Measurements from ENCODE around the gene SSTR3.

SSTR3 gene

DNA sequence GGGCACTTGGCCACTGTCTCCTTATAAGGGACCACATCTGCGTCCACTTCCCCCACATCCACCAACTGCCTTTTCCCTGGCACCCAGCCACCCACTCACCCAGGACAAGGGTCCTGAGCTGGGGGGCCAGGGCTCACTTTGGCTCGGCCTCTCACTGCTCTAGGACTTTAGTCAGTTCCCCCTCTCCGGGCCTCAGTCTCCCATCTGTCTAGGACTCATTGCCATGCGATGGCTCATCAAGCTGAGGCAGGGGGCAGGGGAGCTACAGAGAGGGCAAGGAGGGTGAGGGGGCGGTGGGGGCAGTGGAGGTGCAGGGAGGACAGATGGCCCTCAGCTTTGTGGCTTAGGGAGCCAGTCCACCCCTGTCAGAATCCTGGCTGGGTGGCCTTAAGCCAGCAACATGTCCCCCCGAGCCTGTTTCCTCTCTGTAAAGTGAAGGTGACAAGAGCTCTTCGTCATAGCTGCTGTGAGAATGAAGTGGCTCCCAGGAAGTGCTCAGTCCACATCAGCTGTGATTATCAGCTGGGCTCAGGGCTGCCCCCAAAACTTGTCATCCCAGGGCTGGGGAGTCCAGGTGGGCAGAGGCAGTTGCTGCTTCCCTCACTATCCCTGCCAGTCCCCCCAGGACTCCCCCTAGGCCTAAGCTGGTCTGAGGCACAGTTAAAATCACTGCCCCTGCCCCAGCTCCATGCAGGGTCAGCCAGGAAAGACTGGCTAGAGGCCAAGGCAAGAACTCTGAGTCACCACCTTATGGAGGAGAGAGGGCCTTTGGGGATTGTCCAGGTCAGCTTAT lies 16.9 kb upstream of the SSTR3 start:
- DNase-seq (ENCODE audit: low read depth) = no peak

DNA sequence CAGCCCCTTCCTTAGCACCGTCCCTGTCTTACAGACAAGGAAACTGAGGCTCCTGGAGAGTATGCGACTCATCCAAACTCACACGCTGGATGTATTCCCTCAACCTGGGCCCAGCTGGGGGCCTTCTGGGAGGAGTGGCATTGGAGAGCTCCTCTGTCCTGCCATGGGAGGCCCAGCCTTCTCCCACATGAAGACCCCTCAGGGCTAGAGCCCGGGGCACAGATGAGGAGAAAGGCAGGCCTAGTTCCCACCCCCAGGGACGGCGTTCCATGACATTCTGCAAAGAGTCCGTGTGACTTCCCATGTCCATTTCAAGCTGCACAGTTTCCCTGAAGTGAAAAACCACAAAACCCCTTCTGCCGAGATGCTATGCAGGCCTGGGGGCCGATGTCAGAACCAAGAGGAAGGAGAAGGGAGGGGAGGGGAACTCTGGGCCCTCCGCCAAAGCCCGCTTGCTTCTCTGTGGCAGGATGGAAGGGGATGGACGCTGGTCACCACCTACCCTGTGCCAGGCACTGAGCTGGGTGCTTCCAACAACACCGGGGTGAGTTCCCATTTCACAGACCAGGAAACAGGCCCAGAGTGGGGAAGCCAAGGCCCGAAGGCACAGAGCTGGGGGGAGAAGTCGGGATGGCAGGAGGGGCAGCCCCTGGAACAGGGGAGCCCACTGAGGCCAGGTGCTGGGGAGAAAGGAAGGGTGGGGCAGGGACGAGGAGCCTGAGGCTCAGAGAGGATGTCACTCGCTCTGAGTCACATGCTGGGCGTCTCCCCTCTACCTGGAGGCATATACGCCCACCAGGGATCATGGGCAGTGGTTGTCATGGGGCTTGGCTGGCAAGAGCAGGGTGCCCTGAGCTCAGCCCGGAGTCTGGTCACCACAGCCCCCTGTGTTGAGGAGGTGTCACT lies 16.1 kb upstream of the SSTR3 start:
- DNase-seq (ENCODE audit: low read depth) = no peak

DNA sequence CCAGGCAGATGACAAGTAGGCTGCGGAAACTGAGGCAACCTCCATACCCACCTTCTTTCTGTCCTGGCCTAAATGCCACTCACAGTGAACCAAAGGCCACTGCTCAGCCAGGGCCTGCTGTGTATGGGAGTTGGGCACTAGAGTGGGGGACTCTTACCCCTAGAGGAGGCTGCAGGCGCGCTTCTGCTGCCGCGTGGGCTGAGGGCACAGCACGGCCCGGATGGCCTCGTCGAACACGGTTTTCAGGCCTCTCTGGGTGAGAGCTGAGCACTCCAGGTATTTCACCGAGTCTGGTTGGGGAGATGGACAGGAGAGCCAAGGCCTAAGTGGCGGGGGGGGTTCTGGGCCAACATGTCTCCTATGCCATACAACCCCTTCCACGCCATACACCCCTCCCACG lies 14.2 kb upstream of the SSTR3 start:
- DNase-seq (ENCODE audit: low read depth) = no peak

DNA sequence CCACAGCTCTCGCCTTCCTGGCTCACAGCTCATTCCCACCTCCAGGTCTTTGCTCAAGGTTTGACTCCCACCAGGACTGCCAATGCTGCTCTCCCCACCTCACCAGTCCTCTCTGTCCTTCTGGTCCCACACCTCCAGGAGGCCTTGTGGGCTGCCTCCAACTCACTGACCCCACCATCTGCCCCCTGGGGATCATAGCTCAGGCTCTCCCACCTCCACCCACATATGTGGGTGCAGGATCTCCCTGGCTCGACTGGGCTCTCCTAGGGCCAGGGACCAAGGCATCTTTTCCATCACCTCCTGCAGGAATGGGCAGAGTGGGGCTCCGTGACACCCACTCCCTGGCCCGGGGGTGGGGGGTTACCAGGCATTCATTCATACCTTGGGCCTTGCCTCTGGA lies 13.8 kb upstream of the SSTR3 start:
- DNase-seq (ENCODE audit: low read depth) = no peak

DNA sequence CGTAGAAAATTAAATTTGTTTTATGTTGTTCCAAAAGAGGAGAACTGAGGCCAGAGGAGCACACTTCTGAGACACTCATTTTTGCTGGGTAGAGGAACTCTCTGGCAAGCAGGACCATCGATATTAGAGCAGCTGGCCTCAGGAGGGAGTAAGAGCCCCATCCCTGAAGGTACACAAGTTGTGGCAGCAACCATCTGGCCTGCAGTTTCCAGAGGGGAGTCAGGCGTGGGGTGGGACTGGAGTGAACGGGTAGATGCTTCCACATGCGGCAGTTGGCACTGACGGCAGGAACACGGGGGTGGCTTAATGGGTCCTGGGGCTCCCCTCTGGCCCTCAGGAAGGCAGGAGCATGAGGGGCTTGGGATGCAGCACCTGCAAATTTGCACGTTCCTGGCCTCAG lies 13.2 kb upstream of the SSTR3 start:
- DNase-seq (ENCODE audit: low read depth) = no peak

DNA sequence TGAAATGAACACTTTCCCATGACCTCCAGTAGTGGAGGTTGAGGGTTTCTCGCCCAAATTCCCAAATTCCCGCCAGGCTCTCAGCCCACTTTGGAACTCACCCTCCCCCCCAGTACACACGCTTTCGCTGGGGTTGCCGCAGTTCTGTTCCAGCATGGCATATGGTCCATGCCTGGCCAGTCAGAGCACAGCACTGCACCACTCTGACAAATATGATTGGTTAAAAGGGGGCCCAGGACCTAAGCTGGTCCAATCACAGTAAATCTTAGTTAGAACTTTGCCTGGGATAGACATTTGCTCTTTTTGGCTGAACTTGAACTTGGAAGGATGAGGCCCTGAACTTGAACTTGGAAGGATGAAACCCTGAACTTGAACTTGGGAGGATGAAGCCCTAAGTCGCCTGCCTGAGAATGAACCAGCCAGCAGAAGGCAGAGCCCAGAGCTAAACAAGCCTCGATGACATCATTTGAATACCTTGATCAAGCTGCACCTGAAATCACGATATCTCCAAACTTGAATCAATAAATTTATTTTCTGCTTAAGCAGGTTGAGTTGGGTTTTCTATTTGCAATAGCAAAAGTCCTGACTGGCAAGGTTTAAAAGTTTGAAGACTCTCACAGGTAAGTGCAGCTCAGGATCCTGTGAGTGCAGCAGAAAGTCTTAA lies 12.6 kb upstream of the SSTR3 start:
- DNase-seq (ENCODE audit: low read depth) = no peak

DNA sequence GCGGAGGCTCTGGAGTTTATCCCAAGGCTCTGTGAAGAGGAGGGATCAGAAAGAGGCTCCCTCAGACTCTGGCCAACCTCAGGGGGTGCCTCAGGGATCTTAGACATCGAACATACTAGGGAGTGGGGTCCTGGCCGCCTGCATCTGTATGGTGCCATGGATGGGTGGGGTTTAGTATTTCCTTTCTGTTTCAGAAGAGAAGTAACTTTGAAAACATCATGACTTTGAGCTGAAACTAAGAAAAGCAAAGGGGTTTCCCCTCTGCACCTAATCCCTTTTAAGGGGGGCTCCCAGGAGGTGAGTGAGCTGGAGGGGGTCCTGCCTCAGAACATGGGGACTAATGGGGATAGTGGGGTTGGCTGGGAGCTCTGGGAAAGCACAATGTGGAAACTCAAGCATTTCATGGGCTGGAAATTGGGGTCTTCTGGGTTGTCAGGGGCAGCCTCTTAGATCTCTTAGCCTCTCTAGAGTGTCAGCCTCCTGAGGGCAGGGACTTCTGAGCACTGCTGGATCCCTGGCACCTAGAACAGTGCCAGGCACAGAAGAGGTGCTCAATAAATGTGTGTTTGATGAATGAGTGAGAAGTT lies 11.8 kb upstream of the SSTR3 start:
- DNase-seq (ENCODE audit: low read depth) = no peak

DNA sequence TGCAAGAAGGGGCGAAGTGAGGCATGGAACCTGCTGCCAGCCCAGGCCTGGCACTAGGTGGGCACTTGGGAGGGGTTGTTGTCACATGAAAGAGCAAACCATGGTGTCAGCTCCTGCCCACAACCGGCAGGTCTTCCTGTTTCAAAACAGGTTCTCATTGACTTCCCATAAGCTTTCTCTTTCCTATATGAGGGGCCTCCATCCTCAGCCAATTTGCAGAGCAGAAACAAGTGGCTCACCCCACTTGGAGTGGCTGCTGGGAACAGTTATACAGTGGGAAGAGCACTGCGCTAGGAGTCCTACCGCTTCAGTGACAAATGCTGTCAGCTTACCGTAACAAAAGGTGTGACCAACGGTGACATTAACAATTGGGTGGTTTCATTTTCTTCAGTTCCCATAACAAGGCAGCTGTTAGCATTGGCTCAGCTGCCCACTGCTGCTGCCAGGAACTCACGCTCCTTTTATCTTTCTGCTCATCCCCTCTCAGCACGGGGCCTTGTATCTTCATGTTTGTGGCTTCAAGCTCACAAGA lies 10.2 kb upstream of the SSTR3 start:
- DNase-seq (ENCODE audit: low read depth) = no peak

DNA sequence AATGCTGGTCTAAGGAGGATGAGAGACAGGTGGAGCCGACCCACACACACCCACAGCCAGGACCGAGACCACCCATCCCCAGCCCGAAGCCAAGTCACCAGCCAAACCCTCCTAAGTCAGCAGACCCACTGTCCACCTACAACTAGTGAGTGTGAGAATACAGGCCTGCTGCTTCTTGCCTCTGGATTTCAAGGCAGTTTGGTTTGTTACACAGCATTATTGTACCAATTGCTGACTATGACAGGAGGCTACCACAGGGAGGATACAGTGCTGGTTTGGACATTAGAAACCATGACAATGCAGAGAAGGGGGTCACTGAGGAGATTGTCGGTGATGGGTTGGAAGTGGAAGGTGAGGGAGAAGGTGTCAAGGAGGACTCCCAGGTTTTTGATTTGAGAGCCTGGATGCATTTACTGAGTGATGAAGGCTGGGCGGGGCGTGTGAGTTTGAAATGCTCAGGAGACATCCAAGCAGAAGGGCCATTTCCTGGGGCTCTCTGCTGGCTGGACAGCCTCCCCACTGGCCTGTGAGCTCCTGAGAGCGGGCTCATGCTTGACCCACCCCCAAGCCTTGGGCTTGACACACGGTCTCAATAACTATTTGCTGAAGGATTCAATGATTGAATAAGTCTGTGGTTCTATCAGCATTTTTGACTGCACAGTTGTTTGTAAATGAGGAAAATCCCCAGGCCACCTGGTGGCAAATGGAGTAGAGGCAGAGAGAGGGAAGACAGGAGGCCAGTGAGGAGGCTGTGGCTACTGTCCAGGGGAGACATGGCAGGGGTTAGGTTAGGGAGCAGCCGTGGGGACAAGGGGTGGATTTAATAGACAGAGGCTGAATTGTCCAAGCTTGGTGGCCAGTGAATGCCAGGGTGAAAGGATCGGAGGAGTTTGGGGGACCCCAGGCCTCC lies 9.4 kb upstream of the SSTR3 start:
- DNase-seq (ENCODE audit: low read depth) = no peak

DNA sequence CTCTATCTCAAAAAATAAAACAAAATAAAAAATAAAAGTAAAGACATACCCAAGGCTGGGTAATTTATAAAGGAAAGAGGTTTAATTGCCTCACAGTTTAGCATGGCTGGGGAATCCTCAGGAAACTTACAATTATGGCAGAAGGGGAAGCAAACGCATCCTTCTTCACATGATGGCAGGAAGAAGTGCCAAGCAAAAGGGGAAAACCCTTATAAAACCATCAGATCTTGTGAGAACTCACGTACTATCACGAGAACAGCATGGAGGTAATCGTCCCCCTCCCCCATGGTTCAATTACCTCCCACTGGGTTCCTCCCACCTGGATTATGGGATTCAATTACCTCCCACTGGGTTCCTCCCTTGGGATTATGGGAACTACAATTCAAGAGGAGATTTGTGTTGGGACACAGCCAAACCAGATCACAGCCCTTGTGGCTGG lies 8.3 kb upstream of the SSTR3 start:
- no peak for DNase-seq (ENCODE audit: low read depth)

DNA sequence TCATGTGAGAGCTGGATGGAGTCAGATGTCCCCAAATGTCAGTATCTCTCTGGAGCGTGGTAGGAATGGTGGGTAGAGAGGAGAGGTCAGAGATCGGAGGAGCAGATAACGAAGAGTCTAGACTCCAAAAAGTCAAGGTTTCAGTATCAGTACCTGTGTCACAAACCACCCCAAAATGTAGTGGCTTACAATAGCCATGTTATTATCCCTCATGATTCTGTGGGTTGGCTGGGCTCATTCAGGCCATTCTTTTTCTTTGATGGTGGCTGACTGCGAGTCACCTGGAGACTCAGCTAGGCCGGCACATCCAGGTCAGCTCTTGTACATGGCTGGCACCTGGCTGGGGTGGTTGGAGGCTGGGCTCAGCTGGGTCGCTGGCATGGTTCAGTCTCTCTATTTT lies 7.3 kb upstream of the SSTR3 start:
- no peak for DNase-seq (ENCODE audit: low read depth)

DNA sequence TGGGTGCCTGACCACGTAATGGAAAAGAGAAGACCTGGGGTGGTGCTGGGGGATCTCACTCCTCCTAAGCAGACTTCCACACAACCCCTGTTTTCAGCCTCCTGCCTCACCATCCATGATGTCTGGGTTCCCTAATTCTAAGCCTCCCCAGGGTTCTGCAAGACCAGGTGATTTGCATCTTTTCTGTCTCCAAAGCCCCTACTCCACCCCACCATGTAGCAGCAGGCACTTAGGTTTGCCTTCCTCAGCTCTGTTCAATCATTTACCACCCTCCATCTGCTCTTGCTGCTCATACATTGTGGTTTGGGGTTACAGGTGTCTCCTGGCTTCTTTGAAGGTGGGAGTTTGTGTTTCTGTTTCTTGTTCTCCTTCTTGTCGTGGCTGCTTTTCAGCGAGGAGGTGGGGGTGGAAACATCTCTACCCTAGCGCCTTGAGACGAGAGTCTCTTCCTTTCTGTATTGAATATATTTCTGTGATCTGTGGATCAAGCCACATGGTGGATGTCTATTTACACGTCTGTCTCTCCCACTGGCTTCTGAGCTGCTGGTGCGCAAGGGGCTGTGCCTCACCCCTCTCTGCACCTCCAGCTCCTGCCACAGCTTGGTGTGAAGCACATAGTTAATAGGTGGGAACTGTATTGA lies 6.6 kb upstream of the SSTR3 start:
- peak; percentile 50 for DNase-seq (ENCODE audit: low read depth)

DNA sequence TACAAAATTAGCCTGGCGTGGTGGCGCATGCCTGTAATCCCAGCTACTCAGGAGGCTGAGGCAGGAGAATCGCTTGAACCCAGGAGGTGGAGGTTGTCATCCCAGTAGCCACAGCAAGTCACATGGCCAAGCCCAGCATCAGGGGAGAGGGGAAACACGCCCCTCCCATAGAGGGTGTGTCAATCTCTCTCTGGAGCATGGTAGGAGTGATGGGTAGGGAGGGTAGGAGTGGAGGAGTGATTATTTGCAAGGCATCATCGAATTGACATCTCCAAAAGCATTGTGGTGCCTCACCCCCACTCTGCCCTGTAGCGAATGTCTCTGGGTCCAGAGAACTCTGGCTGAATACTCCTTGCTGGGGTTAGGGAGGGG lies 6.1 kb upstream of the SSTR3 start:
- no peak for DNase-seq (ENCODE audit: low read depth)

DNA sequence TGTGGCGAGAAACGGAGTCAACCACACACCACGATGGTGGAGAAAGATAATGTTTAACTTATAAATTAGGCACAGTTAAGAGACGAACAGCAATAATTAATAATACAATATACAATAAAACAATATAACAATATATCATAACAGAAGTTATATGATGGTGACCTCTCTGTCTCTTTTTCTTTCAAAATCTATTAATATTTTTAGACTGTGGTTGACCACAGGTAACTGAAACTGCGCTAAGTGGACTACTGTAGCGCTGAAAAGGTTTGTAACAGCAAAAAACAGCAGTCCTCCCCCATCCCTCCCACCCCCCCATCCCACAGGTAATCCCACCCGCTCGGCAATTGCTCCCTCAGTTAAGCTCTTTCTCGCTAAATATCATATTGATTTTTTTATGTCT lies 3.6 kb upstream of the SSTR3 start:
- DNase-seq (ENCODE audit: low read depth) = no peak

DNA sequence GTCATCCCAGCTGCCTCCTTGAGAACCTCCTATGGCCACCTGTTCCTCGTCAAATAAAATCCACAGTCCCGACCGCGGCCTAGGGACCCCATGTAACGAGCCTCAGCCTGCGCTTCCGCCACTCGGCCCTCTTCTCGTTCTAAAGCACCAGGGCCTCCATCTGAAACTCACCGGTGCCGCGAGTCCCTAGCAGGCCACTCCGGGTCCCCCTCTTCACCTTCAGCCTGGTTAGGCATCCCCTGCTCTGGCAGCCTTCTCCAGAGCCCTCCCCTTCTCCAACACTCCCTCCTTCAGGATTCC lies 2.4 kb upstream of the SSTR3 start:
- no peak for DNase-seq (ENCODE audit: low read depth)

DNA sequence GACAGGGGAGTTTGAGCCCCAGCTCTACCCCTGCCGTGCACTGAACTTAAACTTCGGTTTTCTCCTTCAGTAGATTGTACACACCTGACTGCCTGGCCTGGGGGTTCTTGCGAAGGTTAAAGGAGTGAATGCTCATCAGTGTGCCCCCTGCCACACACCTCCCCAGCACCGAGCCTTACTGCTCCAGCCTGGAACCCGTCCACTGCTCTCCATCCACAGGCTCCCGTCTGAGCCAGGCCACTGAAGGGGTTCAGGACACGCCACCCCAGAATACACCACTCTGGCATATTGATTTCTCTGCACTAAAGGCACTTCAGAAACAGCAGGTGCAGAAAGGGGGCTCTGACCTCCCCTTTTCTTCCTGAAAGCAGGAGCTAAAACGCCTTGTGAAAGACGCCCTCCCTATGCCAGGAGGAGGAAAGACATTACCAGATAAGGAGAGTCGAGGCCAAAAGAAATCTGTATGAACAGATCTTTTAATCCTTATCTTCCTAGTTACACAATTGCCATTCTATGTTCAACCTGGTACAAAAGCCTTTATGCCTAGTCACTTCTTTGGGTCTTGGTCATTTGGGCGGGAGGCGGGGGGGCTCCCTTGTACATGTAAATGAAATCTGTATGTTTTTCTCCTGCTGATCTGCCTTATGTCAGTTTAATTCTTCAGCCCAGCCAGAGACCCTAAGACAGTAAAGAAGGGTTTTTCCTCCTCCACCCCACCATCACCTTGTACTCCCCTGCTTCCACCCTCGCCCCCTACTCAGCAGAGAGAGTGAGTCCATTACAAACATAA lies 1.9 kb upstream of the SSTR3 start:
- DNase-seq (ENCODE audit: low read depth) = no peak

DNA sequence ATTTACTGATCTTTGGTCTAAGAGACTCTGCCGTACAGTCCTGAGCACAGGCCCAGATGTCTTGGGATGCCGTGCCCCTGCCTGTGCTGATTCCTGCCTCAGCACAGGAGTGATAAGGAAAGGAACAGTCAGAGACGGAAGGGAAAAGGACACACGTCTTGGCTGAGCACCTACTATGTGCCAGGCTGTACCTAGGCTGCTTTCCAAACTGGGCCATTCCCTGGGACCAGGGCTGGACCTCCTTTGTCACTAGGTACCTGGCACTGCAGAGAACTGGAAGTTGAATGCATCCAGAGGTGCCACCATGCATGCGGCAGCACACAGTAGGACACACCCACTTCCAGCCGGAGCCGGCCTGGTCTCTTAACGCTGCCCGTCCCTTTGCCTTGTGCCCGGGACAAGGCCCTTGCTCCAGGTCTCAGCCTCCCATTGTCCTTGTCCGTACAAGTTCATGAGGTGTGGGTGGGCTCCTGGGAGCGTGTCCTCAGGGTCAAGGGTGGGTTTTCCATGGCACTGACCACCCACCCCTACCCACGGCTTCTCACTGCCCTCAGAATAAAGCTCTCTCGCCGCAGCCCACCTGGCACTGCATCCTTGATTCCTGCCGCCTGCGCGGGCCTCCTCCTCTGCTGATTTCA lies 1.1 kb upstream of the SSTR3 start:
- DNase-seq (ENCODE audit: low read depth) = no peak

DNA sequence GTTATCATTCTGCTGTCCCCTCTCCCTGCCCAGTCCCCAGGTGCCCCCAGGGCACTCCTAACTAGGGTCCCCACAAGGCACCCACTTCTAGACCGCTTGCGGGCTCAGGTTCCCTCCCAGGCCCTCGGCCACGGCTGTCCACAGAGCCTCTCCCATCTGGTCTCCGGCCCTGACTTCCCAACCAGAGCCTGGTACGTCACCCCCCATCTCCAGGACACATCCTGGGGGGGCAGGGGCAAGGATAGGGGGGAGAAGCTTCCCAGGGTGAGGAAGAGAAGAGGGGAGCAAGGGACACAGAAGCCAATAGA lies 457 bp downstream of the SSTR3 start:
- DNase-seq (ENCODE audit: low read depth) = no peak

DNA sequence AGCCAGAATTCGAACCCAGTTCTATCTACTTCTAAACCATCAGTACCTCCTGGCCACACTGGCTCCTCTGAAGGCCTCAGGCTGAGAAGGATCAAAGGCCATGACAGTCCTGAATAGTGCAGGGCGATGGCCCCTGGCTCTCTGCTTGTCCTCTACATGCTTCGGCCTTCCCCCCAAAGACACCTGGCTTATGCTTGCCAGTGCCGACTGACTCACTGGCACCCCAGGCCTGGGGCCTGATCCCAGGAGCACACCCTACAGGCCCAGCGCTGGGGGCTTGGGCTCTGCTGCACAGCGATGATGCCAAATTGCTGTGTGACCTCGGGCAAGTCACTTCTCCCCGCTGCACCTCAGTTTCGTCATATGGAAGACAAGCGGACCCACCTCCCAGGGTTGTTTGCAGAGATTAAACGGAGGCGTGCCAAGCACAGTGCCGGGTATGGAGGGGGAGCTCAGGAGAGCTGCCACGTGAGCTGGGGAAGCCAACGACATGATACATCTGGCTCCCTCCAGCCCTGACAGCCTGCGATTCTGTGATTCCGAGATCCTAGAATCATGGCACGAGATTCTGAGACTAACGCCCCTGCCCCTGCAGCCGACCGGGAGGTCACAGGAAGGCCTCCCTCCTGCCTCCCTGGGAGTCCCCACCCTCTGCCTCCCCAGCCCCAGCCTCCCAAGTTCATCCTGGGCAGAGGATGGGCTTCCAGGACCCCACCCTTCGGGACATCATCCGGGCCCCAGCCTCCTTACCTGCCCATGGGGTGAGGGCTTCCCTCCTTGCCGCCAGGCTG lies 1.0 kb downstream of the SSTR3 start:
- DNase-seq (ENCODE audit: low read depth) = no peak
